Tibial nerve (tissue), 4 donors: ENCODE measurements around the gene ESPL1. TPM values are rescaled to one million over a fixed set of nuclear protein-coding genes. Genes with fewer than 3 reads are reported as not detected.

ENCODE experiments used
- DNase-seq, 2 donors: peaks; one replicate each; pipeline ENCODE4 v3.0.0-alpha.2; 2019; ENCODE audit warnings: low spot score in 2 of 2
- H3K27ac ChIP-seq, 4 donors: fragments of 200-600 bp; sonication (generic) in 3 of 4; one replicate each; pipeline ENCODE4 v1.5.1; 2017 to 2019; ENCODE audit warnings: mild to moderate bottlenecking in 1 of 4
- H3K27me3 ChIP-seq, 2 donors: fragments of 200-600 bp; sonication (generic) in 1 of 2; one replicate each; pipeline versions ENCODE4 v1.5.1 to v1.6.0; 2017 to 2019
- H3K36me3 ChIP-seq, 3 donors: fragments of 200-600 bp; sonication (generic); one replicate each; pipeline ENCODE4 v1.5.1; 2018 to 2019
- H3K4me1 ChIP-seq, 4 donors: fragments of 200-600 bp; sonication (generic) in 3 of 4; one replicate each; pipeline ENCODE4 v1.5.1; 2017 to 2019
- H3K4me3 ChIP-seq, 4 donors: fragments of 200-600 bp; sonication (generic) in 3 of 4; one replicate each; pipeline ENCODE4 v1.5.1; 2017 to 2019; ENCODE audit warnings: mild to moderate bottlenecking in 1 of 4, moderate library complexity in 1 of 4
- H3K9me3 ChIP-seq, 4 donors: fragments of 200-600 bp; sonication (generic) in 3 of 4; one replicate each; pipeline ENCODE4 v1.5.1; 2017 to 2019
- EP300 ChIP-seq, 2 donors: sonication (generic); formaldehyde crosslinking; IDR thresholded peaks; one replicate each; pipeline ENCODE4 v1.6.1; 2017; ENCODE audit warnings: antibody characterized with exemption in 2 of 2, mild to moderate bottlenecking in 1 of 2
- WGBS, 2 donors: methylation state at CpG; one replicate each; pipeline ENCODE4 v1.1.5; 2018; 5-methylcytosine and 5-hydroxymethylcytosine counted together
- total RNA-seq, 4 donors: library from RNA; depleted of rRNA; stranded (reverse); fragments of >200 nt; gene quantifications; one replicate each; pipeline ENCODE4 v1.1.0, GENCODE V29; 2016

Gene ESPL1
- total RNA-seq, 4 donors from 2014 or later: 2.2 to 8.7 (median 2.5) TPM; not detected in 1

DNA sequence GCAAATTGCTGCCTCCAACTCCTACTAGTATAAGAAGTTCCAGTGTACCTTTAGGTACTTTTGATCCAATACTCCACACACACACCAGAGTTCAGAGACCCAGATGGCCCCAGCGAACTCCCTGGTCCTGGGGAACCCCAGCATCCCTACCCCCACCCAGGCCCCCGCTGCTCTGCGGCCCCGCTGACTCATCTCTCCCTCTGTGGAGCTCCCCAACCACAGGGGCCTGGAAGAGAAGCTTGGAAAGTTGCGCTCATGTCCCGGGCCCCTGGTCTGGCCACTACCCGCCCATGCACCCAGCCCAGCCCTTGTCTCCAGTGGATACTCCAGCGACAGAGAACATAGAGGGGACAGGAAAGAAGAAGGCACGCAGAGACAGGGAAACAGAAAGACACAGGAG, 72.3 kb downstream of the ESPL1 start:
- WGBS, 2 donors: 80 to 82% methylated on average over 9 of the region's 9 CpGs
- no peak for TF ChIP-seq EP300 (IDR thresholded peaks at IDR 0.05)
- peaks cover 0 to 35% of the 10 kb centered on the region in 2 donors for H3K27me3 ChIP-seq

More for the DNA sequence above, 72.3 kb downstream of the ESPL1 start:
- H3K4me1 ChIP-seq: peaks cover 0 to 14% (median 2%) of the 10 kb centered on the region in 4 donors
- H3K27ac ChIP-seq: no peak overlapping the region
- H3K9me3 ChIP-seq: no peaks in the 10 kb centered on the region
- DNase-seq: no peak
- no peak overlapping the region for H3K4me3 ChIP-seq
- H3K36me3 ChIP-seq: no peaks in the 10 kb centered on the region

Other genes with a start within 250 kb of the ESPL1 start
- gene TNS2, start 218.2 kb upstream of the ESPL1 start, total RNA-seq: 100 to 1,000 TPM; 411 to 653 (median 546) TPM
- gene SPRYD3, start 188.9 kb upstream of the ESPL1 start, total RNA-seq: 10 to 100 TPM; 51.8 to 57.0 (median 54.3) TPM
- 1,000 to 10,000 TPM; 1,043 to 8,473 (median 5,787) TPM for gene IGFBP6, start 170.6 kb upstream of the ESPL1 start, total RNA-seq
- gene SOAT2, start 164.8 kb upstream of the ESPL1 start, total RNA-seq: 1 to 10 TPM in 1 of 4 donors, under 1 TPM in 3; 0.30 to 2.9 (median 0.72) TPM
- gene ZNF740, start 87.6 kb upstream of the ESPL1 start, total RNA-seq: 10 to 100 TPM; 10.2 to 67.7 (median 22.7) TPM
- gene CSAD, start 87.4 kb upstream of the ESPL1 start, total RNA-seq: 10 to 100 TPM; 52.4 to 90.6 (median 78.7) TPM
- 10 to 100 TPM in 2 of 4 donors, 1 to 10 TPM in 2; 3.6 to 15.1 (median 8.9) TPM for gene ITGB7, start 61.0 kb upstream of the ESPL1 start, total RNA-seq
- 10 to 100 TPM; 28.0 to 32.3 (median 31.4) TPM for gene RARG, start 36.1 kb upstream of the ESPL1 start, total RNA-seq
- gene PFDN5, start 27.2 kb downstream of the ESPL1 start, total RNA-seq: 100 to 1,000 TPM; 518 to 673 (median 591) TPM
- gene MYG1, start 31.4 kb downstream of the ESPL1 start, total RNA-seq: 10 to 100 TPM; 49.2 to 82.8 (median 54.3) TPM
- 10 to 100 TPM; 55.5 to 76.8 (median 64.5) TPM for gene AAAS, start 53.3 kb downstream of the ESPL1 start, total RNA-seq
- under 1 TPM in 1 of 4 donors, not detected in 3; 0.21 TPM for gene SP7, start 68.1 kb downstream of the ESPL1 start, total RNA-seq
- gene SP1, start 111.9 kb downstream of the ESPL1 start, total RNA-seq: 10 to 100 TPM; 45.3 to 81.5 (median 65.0) TPM
- gene AMHR2, start 155.6 kb downstream of the ESPL1 start, total RNA-seq: not detected
- gene PRR13, start 173.4 kb downstream of the ESPL1 start, total RNA-seq: 100 to 1,000 TPM in 1 of 4 donors, 10 to 100 TPM in 3; 54.6 to 125 (median 57.0) TPM
- 100 to 1,000 TPM; 414 to 583 (median 490) TPM for gene PCBP2, start 183.8 kb downstream of the ESPL1 start, total RNA-seq
- 10 to 100 TPM; 35.6 to 95.1 (median 58.3) TPM for gene MAP3K12, start 231.2 kb downstream of the ESPL1 start, total RNA-seq
- gene TARBP2, start 233.0 kb downstream of the ESPL1 start, total RNA-seq: 10 to 100 TPM; 25.3 to 56.4 (median 36.1) TPM
- gene NPFF, start 239.2 kb downstream of the ESPL1 start, total RNA-seq: not detected